SJSA1 (cell line): ENCODE results near the gene FAM111B. TPM values are rescaled to one million over a fixed set of nuclear protein-coding genes. Genes with fewer than 3 reads are reported as not detected.
A peak's percentile ranks its signal among the peaks of the same experiment; 100 is the strongest.
"Not testable (repeated sequence)": the region's sequence is repeated elsewhere in the genome, so short reads cannot be mapped to it uniquely, and the experiment has no call there.

Source experiments
- DNase-seq, 2 experiments: peaks; one replicate each; pipeline ENCODE4 v3.0.0-alpha.2; 2015 to 2020; ENCODE audit warnings: low spot score in 2 of 2, low read depth in 1 of 2
- H3K27ac ChIP-seq: fragments of 250-450 bp; sonication (Bioruptor Pico); 2 replicates; pipeline ENCODE4 v1.5.1; 2020; ENCODE audit warnings: mild to moderate bottlenecking, moderate library complexity
- H3K27me3 ChIP-seq: fragments of 250-450 bp; sonication (Bioruptor Pico); replicated peaks from 2 replicates; pipeline ENCODE4 v1.5.1; 2020; ENCODE audit warnings: mild to moderate bottlenecking, moderate library complexity
- H3K36me3 ChIP-seq: fragments of 250-450 bp; sonication (Bioruptor Pico); 2 replicates; pipeline ENCODE4 v1.5.1; 2020; ENCODE audit warnings: mild to moderate bottlenecking
- H3K4me1 ChIP-seq: fragments of 250-450 bp; sonication (Bioruptor Pico); replicated peaks from 2 replicates; pipeline ENCODE4 v1.6.1; 2021; ENCODE audit warnings: mild to moderate bottlenecking
- H3K4me3 ChIP-seq: fragments of 250-450 bp; sonication (Bioruptor Pico); 2 replicates; pipeline ENCODE4 v1.5.1; 2020; ENCODE audit warnings: mild to moderate bottlenecking
- H3K9me3 ChIP-seq: fragments of 250-450 bp; sonication (Bioruptor Pico); replicated peaks from 2 replicates; pipeline ENCODE4 v1.5.1; 2020; ENCODE audit warnings: mild to moderate bottlenecking
- total RNA-seq: library from RNA; depleted of rRNA; stranded (reverse); fragments of >200 nt; shearing (Covaris generic); gene quantifications from 2 replicates; pipeline ENCODE4 v1.2.3, GENCODE V29; 2014

Gene FAM111B
- total RNA-seq, 1 experiment from 2014 or later, result 69.5 TPM

- no peak for DNase-seq
- no peaks in the 10 kb centered on the region for H3K36me3 ChIP-seq
- no peak overlapping the region for H3K4me3 ChIP-seq
- H3K27ac ChIP-seq, result no peak overlapping the region
- H3K4me1 ChIP-seq, result no peaks in the 10 kb centered on the region
- peaks cover 5% of the 10 kb centered on the region for H3K27me3 ChIP-seq
- no peaks in the 10 kb centered on the region for H3K9me3 ChIP-seq
These were observed 18.9 kb upstream of the FAM111B start for GRCh38 chr11:59088162-59088561.

- not testable (repeated sequence) for H3K36me3 ChIP-seq
These were observed 13.5 kb upstream of the FAM111B start for GRCh38 chr11:59093576-59093975.

GRCh38 chr11:59095225-59095624, 11.8 kb upstream of the FAM111B start:
- not testable (repeated sequence) for H3K9me3 ChIP-seq, H3K36me3 ChIP-seq, H3K27ac ChIP-seq, H3K4me1 ChIP-seq, H3K4me3 ChIP-seq, DNase-seq, H3K27me3 ChIP-seq

More at GRCh38 chr11:59093576-59093975, 13.5 kb upstream of the FAM111B start:
- not testable (repeated sequence) for H3K4me3 ChIP-seq, H3K27ac ChIP-seq, H3K9me3 ChIP-seq, H3K4me1 ChIP-seq, H3K27me3 ChIP-seq, DNase-seq

- not testable (repeated sequence) for H3K9me3 ChIP-seq, H3K4me3 ChIP-seq, H3K36me3 ChIP-seq, H3K27me3 ChIP-seq, H3K4me1 ChIP-seq, H3K27ac ChIP-seq, DNase-seq
These were observed 11.0 kb upstream of the FAM111B start for GRCh38 chr11:59095972-59096575.

GRCh38 chr11:59097113-59097708, 9.8 kb upstream of the FAM111B start:
- Histone ChIP-seq H3K4me1 (no peaks in the 10 kb centered on the region), H3K9me3 (no peaks in the 10 kb centered on the region), H3K4me3 (no peak overlapping the region), H3K36me3 (no peaks in the 10 kb centered on the region), H3K27ac (no peak overlapping the region), H3K27me3 (no peaks in the 10 kb centered on the region)
- peak; percentile 48 to 57 for DNase-seq

- not testable (repeated sequence) for H3K4me3 ChIP-seq, H3K4me1 ChIP-seq, H3K27ac ChIP-seq, DNase-seq, H3K36me3 ChIP-seq, H3K9me3 ChIP-seq, H3K27me3 ChIP-seq
These were observed 9.1 kb upstream of the FAM111B start for GRCh38 chr11:59097938-59098337.

GRCh38 chr11:59102259-59102765, 4.7 kb upstream of the FAM111B start:
- Histone ChIP-seq H3K36me3 (no peaks in the 10 kb centered on the region), H3K27me3 (no peaks in the 10 kb centered on the region), H3K4me1 (peaks cover 4% of the 10 kb centered on the region; the same call in 1 of the 2 replicates), H3K4me3 (no peak overlapping the region), H3K27ac (no peak overlapping the region), H3K9me3 (no peaks in the 10 kb centered on the region)
- DNase-seq, result no peak

GRCh38 chr11:59107721-59108120, 684 bp downstream of the FAM111B start:
- peaks cover 21% of the 10 kb centered on the region for H3K4me1 ChIP-seq
- peak overlapping the region; percentile 40 for H3K4me3 ChIP-seq
- not testable (repeated sequence) for H3K9me3 ChIP-seq, DNase-seq, H3K27me3 ChIP-seq, H3K27ac ChIP-seq
- peaks cover 41% of the 10 kb centered on the region for H3K36me3 ChIP-seq

GRCh38 chr11:59112494-59112893, 5.5 kb downstream of the FAM111B start:
- Histone ChIP-seq H3K9me3 (no peaks in the 10 kb centered on the region), H3K4me1 (peaks cover 16% of the 10 kb centered on the region), H3K27me3 (no peaks in the 10 kb centered on the region), H3K36me3 (peaks cover 88% of the 10 kb centered on the region), H3K27ac (no peak overlapping the region), H3K4me3 (no peak overlapping the region)
- DNase-seq, result no peak

GRCh38 chr11:59114344-59114743, 7.3 kb downstream of the FAM111B start:
- Histone ChIP-seq H3K4me1 (peaks cover 11% of the 10 kb centered on the region), H3K36me3 (peaks cover 94% of the 10 kb centered on the region), H3K27ac (no peak overlapping the region), H3K27me3 (no peaks in the 10 kb centered on the region), H3K4me3 (no peak overlapping the region), H3K9me3 (no peaks in the 10 kb centered on the region; the same call in 1 of the 2 replicates)
- DNase-seq, result no peak

- H3K27ac ChIP-seq, result no peak overlapping the region
- H3K4me3 ChIP-seq, result no peak overlapping the region
- H3K36me3 ChIP-seq, result peaks cover 93% of the 10 kb centered on the region
- H3K9me3 ChIP-seq, result no peaks in the 10 kb centered on the region; the same call in 1 of the 2 replicates
- H3K4me1 ChIP-seq, result peaks cover 9% of the 10 kb centered on the region
- H3K27me3 ChIP-seq, result no peaks in the 10 kb centered on the region
- no peak for DNase-seq
These were observed 8.5 kb downstream of the FAM111B start for GRCh38 chr11:59115553-59115952.

GRCh38 chr11:59117774-59118173, 10.7 kb downstream of the FAM111B start:
- Histone ChIP-seq H3K9me3 (no peaks in the 10 kb centered on the region; the same call in 1 of the 2 replicates), H3K27me3 (no peaks in the 10 kb centered on the region), H3K4me1 (no peaks in the 10 kb centered on the region), H3K4me3 (no peak overlapping the region), H3K27ac (no peak overlapping the region), H3K36me3 (peaks cover 83% of the 10 kb centered on the region)
- no peak for DNase-seq

- no peaks in the 10 kb centered on the region; the same call in 1 of the 2 replicates for H3K9me3 ChIP-seq
- H3K36me3 ChIP-seq, result peaks cover 75% of the 10 kb centered on the region
- no peaks in the 10 kb centered on the region for H3K27me3 ChIP-seq
- H3K4me3 ChIP-seq, result no peak overlapping the region
- H3K27ac ChIP-seq, result no peak overlapping the region
- DNase-seq, result no peak
- H3K4me1 ChIP-seq, result no peaks in the 10 kb centered on the region
These were observed 12.8 kb downstream of the FAM111B start for GRCh38 chr11:59119826-59120225.

- DNase-seq, result peak; percentile 74 to 85
- Histone ChIP-seq H3K36me3 (peaks cover 40% of the 10 kb centered on the region), H3K27ac (no peak overlapping the region), H3K27me3 (no peaks in the 10 kb centered on the region), H3K9me3 (no peaks in the 10 kb centered on the region; the same call in 1 of the 2 replicates), H3K4me3 (no peak overlapping the region), H3K4me1 (no peaks in the 10 kb centered on the region)
These were observed 28.8 kb downstream of the FAM111B start for GRCh38 chr11:59135648-59136461.
